NCI-H2227 treated with DMSO at 0.1 percent for 48 hours (cell line): ENCODE measurements around the gene WNT1.

Experiments
- DNase-seq: peaks from one replicate; lab custom pipeline; 2025; lab: John Stamatoyannopoulos, UW

Gene WNT1

DNA sequence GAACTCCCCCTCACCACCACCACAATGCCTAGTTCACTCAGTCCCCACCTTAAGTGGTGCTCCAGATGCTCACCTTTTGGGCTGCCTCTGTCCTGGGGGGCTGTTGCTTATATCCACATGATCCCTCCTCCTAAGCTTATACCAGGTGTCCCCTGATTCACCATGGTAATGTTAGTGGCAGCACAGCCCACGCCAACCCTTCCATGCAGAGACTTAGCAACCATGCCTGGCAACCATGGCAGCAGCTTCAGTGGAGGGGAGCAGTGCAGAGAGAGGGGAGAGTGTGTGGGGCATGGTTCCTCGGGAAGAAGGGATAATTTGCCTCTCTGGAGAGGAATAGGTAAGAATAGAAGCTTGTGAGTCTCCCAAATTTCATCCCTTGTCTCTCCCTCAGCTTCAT lies 22.2 kb downstream of the WNT1 start:
- no peak for DNase-seq

DNA sequence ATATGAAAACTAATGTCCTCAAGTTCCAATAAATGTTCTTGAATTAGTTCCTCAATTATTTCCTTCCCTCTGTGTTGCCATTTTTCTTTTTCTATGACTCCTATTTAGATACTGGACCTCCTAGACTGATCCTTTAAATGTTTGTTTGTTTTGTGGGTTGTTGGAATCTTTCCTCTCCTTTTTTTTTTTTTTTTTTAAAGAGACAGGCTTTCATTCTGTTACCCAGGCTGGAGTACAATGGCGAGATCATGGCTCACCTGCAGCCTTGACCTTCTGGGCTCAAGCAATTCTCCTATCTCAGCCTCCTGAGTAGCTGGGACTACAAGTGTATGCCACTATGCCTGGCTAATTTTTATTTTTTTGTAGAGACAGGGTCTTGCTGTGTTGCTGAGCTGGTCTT lies 30.8 kb downstream of the WNT1 start:
- DNase-seq, result no peak

DNA sequence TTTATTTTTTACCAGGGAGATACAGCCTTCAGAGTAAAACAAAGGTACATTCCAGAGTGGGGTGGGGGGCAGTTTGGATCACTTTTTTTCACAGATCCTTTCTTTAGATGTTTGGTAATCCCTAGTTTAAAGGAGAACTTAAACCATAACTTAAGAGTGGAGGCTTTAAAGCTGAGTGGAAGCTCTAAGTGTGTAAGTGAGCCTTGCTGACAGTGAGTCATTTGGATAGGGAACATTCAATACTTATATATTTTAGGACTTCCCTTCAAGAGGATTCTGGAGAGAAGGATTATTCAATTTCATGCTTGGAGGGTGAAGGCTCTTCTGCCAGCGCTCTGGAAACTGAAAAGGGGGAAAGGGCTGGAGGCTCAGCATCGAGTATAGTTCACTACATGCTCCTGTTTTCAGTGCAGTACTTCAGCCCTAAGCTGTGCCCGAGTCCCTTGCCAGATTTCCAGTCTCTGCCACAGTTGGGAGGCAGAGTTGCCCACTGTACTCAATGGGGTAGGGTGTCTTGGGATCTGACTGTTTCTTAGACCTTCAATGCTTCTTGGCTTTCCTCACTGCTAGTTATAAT lies 32.1 kb downstream of the WNT1 start:
- no peak for DNase-seq

DNA sequence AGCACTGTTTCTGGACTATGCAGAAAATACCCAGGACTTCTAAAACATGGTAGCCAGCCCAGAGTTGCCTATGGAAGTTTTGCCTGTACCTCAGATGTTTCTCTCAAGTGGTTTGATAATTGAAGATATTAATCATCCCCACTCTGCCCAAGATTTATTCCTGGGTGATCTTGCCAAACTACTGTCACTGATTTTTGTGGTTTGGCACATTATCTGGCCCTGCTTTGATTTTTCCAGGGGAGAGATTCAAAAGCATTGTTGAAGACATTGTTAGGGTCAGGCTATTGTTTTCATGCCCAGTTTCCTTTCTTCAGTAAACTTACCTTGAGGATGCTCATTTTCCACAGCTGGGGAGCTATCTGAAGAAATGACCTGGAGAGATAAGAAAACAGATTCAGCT lies 34.6 kb downstream of the WNT1 start:
- no peak for DNase-seq

DNA sequence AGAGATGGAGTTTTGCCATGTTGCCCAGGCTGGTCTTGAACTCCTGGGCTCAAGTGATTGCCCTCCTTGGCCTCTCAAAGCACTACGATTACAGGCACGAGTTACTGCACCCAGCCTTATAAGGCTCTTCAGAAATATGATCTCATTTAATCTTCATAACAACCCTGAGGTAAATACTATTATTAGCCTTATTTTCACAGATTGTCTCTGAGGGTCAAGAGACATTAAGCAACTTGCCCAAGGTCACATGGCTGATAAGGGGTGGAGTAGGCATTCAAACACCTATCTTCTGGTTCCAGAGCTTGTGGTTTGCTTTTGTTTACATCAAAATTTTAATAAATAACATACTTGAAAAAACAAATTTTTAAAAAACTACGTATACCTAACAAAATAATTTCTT lies 35.3 kb downstream of the WNT1 start:
- DNase-seq, result no peak

DNA sequence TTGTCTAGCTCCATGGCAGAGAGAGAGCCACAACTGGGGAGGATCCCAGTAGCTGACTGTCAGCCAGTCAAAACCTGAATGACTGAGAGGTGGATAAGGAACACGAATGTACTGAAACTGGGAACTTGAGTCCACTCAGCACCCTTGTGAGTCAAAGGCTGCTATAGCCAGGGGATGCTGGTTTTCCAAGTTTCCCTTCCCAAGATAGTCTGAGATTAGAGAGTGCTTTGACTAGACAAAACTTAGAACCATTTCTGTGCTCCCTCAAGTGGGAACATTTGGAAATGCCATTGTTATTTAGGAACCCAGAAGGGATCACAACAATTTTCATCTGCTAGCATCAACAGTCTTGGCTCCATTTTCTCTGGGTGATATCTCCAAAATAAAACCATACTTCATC lies 36.4 kb downstream of the WNT1 start:
- no peak for DNase-seq

DNA sequence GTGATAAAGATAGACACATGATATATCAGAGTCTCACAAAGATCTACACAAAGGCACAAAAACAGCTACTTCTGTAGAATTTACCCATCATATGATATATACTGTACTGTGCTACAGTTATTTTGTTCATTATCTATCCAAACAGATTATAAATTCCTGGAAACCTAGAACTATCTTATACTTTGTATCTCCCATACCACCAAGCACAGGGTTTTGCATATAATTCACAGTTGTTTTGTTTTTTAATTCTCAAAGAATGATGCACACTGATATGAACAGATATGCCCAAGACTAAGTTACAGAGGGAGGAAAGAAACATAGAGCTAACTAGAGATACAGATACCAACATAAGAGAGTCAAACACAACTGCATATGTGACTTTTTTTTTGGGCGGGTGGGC lies 37.1 kb downstream of the WNT1 start:
- no peak for DNase-seq

DNA sequence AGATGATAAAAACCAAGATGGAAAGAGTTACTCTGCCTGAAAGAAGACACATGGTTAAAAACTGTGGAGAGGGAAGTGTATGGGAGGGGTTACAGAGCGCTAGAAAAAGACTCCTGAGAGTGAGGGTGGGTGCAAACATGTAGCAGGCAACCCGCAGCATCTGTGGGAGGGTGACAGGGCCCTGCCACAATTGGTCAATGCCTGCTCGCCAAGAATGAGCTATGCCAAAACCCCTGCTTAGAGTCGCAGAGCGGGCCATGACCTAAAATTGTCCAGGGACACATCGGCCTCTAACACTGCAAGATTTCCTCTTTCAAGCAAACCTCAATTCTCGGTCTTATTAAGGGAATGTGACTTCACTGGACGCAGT lies 39.8 kb downstream of the WNT1 start:
- no peak for DNase-seq

DNA sequence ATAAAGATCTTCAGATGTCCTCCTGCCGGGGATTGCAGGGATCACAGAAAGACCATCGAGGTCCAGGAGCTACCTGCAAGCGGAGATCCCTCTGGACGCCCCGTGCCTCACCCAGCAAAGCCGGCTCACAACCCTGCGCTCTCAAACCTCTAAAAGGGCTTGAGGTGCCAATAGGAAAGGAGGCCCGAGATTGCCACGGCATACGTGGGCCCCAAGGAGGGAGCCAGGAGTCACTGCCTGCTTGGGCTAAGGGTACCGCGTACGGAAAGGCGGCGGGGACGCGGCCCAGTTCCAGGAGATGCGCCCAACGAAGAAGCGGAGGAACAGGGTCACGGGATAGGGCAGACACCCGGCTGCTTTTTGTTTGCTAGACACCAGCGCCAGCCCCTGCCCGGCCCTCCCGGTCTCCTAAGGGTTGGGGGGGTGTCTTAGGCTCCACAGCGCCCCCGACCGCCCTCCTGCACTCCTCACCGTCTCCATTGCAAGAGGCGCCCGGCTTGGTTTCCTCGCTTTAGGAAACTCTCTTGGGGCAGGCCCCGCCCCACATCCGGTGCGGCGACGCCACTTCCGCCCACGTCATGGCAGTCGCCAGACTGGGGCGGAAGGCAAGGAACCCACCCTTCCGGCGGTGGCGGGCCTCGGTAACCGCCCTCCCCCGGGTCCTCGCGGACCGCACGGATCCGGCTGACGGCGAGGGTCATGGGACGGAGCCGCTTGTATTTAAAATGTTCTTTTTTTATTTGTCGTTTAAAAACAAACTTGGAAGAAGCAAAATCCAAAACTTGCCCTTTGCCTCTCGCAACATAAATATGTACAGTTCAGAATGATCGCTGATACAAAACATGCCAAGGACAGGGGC lies 40.4 kb downstream of the WNT1 start, which contains the start of gene PRKAG1:
PRKAG1 (minus strand) TSS at position 516 of the 859 bp plus-strand sequence; CDS start at position 480, 36 bp downstream.
- DNase-seq, result peak; percentile 88

DNA sequence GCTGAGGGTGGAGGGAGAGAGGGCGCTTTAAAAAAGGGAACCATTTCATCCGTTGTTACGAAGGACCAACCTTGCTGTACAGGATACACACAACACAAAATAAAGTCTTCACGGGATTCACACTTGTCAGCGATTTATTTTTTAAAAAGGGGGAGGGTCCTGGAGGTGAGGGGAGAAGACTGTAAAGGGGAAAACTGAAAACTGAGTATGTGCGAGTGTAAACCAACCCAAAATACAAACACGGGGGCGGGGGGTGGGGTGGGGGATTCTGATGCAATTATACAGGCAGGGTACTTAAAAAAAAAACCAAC lies 41.0 kb downstream of the WNT1 start:
- DNase-seq, result no peak

DNA sequence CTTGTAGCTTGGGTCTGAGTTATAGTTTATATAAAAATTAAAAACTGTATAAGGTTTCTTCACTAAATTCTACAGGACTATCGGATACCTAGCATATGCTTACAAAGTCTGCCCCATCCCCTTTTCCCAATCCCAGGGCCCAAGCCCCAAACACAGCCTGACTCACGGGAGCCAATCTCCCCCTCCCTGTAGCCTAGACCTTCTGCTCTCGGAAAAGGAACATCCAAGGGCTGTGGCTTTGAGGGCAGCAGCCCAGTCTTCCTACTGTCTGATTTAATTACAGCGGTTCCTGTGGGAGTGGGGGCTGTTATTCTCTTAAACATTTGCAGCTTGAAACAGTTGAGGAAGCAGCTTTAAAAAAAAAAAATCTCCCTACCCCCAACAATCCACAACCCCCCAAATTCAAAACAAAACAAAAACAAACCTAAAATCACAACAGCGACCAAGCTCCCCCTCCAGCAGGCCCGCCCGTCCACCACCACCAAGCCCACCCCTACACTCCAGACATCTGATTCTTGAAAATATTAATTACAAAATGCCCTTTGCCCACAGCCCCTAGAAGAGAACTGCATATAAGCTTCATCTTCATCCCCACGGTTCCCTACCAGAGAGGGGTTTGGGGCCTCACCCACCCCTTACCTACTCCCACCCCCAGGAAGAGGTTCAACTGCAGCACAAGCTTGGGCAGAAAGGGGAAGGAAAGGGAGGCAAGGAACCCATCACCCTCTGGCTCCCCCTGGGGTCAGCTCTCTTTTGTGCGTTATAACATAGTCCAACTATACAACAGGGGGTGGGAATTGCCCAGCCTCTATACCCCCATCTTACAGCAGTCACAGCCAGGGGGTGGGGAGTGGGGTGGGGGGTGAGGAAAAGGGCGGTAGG lies 41.6 kb downstream of the WNT1 start:
- DNase-seq, result peak; percentile 23

DNA sequence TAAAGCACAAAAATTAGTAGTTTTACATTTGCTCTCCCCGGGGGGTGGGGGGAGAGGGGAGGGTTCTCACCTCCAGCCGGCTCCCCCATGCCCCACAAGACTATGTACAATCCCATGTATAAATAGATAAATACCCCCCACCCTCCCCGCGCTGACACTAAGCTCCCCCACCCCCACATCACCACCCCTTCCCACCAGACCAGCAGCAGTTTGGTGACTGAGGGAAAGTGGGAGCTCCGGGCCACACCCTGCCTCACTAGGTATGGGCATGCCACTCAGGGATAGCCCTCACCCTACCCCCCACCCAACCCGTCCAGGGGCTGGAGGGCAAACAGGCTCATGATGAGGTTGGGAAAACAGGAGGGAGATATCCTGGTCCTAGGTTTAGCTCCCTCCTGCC lies 42.3 kb downstream of the WNT1 start:
- no peak for DNase-seq

DNA sequence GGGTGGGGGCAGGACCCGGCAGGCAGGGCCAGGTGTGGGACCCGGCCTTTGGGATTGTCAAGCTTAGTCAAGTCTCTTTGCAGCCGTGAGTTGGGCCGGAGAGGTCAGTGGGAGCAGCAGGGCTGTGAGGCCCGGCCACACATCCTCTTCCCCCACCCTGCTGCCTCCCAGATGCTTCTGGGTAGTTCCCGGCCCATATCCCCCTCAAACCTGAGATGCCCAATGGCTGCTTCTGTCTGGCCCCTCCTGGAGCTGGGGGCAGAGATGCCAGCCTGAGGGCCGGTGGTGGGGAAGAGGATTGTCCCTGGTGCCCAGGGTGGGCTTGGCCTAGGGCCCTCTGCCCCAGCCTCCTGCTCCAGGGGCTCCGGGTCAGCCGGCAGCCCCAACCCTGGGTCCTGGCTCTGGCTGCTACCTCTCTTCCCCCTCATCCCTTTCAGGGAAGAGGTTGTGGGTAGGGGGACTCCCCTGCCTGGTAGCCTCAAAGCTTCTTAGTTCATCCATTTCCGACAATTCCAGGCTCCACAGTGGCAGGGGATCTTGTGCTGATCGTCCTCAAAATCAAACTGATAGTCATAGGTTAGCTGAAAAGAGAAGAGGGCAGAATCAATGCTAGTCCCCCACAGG lies 43.3 kb downstream of the WNT1 start:
- no peak for DNase-seq

DNA sequence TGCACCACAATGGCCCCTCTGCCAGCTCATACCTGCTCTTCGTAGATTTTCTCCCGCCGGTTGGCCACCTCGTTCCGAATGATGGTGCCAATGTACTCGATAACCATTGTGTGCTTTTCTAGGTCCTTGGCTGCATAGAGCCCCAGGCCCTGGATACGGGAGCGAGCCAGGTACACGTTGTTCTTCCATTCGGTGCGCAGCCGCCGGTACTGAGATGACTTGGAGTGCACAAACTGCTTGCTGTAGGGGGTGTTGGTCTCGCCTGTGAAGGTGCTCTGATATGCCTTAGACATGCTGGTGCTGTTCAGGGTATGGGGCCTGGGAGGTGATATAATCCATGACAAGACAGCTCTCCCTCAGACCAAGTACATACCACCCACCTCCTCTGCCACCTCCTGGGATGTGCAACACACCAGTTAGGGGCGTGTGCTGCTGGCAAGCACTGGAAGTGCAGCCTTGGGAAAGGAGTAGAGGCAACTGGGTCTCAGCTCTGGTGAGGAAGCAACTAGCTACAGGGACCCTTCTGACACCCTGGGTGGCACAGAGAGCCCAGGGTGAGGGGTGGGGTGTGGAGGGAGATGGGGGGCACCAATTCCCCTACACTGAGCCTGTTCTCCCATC lies 44.5 kb downstream of the WNT1 start:
- no peak for DNase-seq

DNA sequence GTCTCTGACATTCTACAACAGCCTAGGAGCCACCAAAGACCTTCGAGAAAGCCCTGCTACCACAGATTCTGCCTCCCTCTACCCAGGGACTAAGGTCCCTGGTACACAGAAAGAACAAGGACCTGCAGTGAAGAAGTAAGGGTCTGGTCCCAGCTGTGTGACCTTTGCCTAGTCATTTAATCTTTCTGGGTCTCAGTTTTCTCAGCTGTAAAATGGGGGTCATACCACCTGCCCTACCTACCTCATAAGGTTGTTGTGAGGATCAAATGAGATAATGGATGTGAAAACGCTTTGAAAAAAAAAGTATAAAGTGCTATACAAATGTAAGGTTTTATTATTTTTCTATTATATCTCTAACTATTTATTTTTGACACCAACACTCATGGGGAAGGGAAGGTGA lies 45.7 kb downstream of the WNT1 start:
- DNase-seq, result no peak

DNA sequence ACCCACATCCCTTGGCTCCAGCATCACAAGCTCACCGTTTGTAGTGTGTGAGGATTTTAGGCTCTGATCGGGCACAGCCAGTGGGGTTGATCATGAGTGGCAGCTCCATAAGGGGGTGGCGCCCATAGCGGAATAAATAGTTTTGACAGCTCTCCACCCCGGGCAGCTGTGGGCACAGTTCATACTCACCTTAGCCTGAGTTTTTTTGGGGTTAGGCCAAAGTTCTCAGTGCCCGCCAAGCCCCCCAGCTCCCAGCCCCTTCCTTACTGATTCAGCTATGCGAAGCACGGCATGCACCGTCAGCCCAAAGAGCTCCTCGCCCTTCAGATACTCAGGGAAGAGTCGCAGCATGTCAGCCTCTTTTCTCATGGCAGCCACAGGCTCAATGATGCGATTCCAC lies 46.4 kb downstream of the WNT1 start:
- no peak for DNase-seq

DNA sequence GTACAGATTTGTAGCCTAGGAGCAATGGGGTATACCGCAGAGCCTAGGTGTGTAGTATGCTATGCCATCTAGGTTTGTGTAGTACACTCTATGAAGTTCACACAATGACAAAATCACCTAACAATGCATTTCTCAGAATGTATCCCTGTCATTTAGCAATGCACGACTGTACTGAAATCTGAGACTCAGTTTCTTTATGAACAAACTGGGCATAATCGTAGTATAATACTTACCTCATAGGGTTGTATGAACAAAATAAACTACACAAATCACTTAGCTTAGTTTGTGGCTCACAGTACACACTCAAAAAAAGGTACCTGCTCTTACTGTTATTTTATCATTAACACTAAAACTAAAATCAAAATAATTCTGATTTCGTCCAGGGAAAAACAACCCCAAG lies 47.3 kb downstream of the WNT1 start:
- no peak for DNase-seq

DNA sequence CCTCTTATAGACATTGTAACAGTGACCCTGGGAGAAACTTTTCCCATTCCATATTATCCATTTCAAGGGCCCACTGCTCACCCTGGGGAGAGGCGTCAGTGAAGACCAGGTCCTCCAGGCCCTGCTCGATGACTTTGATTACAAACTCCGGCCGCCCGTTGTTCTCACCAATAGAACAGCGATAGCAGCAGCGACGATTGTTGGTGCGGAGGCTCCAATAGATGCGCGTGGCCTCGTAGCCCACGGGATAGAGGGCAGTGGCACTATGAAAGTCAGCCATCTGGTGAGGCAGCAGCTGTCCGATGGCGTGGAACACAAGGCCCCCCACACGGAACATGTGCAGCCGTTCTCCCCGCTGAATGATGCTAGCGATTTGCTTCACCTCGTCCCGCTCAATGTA lies 48.0 kb downstream of the WNT1 start:
- DNase-seq, result no peak

DNA sequence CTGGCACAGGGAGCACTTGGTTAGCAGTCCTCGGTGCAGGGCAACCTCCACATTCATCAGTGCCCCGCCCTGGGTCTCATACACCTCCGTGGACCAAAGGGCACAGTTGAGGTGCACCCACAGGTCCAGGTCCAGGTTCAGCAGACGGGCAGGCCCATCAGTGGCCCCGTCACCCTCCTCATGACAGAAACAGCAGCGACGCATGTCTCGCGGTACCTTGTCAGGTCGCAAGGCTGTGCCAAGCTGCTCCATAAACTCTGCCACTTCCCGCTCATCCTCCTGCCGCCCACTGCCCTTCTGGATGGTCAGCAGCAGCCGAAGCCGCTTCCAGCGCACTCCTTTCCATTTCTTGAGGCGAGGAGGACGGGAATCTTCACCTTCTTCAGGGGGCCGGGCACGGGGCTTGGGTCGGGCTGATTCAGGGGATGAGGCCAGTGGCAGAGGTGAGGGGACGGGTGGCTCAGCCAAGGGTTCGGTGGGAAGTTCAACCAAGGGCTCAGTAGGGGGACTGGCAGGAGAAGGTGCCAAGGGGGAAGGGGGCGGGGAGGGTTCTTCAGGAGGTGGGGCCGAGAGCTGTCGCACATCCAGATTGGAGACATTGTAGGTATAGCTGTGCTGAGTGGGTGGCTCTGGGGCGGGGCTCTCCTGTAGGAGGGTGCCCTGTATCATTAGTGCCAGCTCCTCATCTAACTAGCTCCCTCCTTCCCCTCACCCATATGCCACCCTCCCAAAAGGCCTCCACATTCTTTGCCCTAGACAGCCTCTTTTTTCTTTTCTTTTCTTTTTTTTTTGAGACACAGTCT lies 48.8 kb downstream of the WNT1 start:
- no peak for DNase-seq

DNA sequence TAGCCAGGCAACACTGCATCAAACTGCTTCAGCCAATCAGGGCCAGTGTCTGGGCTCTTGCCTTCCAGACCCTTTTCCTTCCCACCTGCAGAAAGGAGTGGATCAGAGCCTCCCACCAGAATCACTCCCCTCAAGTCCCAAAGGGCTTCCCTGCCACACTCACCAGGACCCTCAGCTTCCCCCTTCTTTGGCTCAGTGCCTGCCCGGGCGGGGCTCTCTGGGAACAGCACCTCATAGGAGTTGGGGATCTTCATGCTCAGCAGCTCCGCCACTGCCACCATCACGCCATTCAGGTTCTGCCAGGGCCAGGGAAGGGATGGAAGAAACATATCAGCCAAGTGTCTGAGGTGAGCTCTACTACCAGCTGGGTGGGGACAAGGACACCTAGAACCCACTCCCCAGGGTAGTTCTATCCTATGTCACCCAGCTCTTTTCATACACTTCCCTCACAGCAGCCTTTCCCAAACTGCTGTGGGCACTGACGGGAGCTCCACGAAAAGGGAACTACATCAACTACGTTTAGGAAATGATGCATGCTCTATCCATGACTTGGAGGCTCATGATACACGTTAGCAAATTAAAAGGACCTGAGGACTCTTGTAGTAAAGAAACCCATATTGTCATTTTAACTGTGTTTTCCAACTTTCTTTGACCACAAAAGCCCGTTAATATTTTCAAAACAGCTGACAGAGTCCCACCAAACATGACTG lies 49.9 kb downstream of the WNT1 start:
- no peak for DNase-seq
